SH-SY5Y (cell line): Measurements from ENCODE around the gene DZIP3.

ENCODE experiments used
- GATA2 ChIP-seq: IDR thresholded peaks from 2 replicates; pipeline ENCODE4 v1.6.1; 2011; ENCODE audit warnings: mild to moderate bottlenecking, low read depth, low read length
- GATA3 ChIP-seq: IDR thresholded peaks from 2 replicates; pipeline ENCODE4 v1.6.1; 2011; ENCODE audit warnings: low read depth, mild to moderate bottlenecking, low read length, moderate library complexity

GRCh38 chr3:108605028-108605427 is 15.5 kb downstream of the DZIP3 start:
- TF ChIP-seq GATA3 (no peak), GATA2 (no peak)
